Gastrocnemius medialis (tissue), 4 donors: ENCODE measurements around the gene MED27. TPM values are rescaled to one million over a fixed set of nuclear protein-coding genes. Genes with fewer than 3 reads are reported as not detected.
"Not testable (repeated sequence)": the region's sequence is repeated elsewhere in the genome, so short reads cannot be mapped to it uniquely, and the experiment has no call there.

Experiments
- ATAC-seq, 2 donors: fragments of 150-250 bp; one replicate each; pipeline ENCODE4 v1.9.1; 2016
- DNase-seq, 2 donors: peaks; one replicate each; pipeline ENCODE4 v3.0.0-alpha.2; 2019
- H3K27ac ChIP-seq, 4 donors: fragments of 200-600 bp; sonication (generic); 1 replicate in 1 of 4; 2 replicates in 3 of 4; pipeline ENCODE4 v1.5.1; 2016 to 2018; ENCODE audit warnings: mild to moderate bottlenecking in 2 of 4, moderate library complexity in 1 of 4
- H3K27me3 ChIP-seq, 3 donors: fragments of 200-600 bp; sonication (generic) in 2 of 3; 1 replicate in 1 of 3; 2 replicates in 2 of 3; pipeline versions ENCODE4 v1.5.1 to v1.6.0; 2016 to 2019; ENCODE audit warnings: mild to moderate bottlenecking in 1 of 3, moderate library complexity in 1 of 3
- H3K36me3 ChIP-seq, 2 donors: fragments of 200-600 bp; sonication (generic) in 1 of 2; one replicate each; pipeline ENCODE4 v1.5.1; 2017 to 2018
- H3K4me1 ChIP-seq, 2 donors: fragments of 200-600 bp; sonication (generic) in 1 of 2; one replicate each; pipeline ENCODE4 v1.5.1; 2016 to 2017; ENCODE audit warnings: mild to moderate bottlenecking in 2 of 2
- H3K4me3 ChIP-seq, 4 donors: fragments of 200-600 bp; sonication (generic) in 3 of 4; 1 replicate in 1 of 4; 2 replicates in 3 of 4; pipeline ENCODE4 v1.5.1; 2016 to 2019; ENCODE audit warnings: mild to moderate bottlenecking in 2 of 4
- H3K9me3 ChIP-seq, 3 donors: fragments of 200-600 bp; sonication (generic) in 2 of 3; 1 replicate in 1 of 3; 2 replicates in 2 of 3; pipeline ENCODE4 v1.5.1; 2016 to 2019
- CTCF ChIP-seq, 5 experiments: fragments of 450-650 bp in 3 of 5; fragments of 200-600 bp in 2 of 5; sonication (generic) in 2 of 5; IDR thresholded peaks in 4 of 5; conservative IDR thresholded peaks in 1 of 5; 1 replicate in 4 of 5; 2 replicates in 1 of 5; pipeline ENCODE4 v1.5.1; 2016 to 2019; ENCODE audit warnings: antibody characterized with exemption in 5 of 5, mild to moderate bottlenecking in 3 of 5, moderate library complexity in 3 of 5
- POLR2A ChIP-seq, 2 donors: fragments of 450-650 bp; IDR thresholded peaks; one replicate each; pipeline ENCODE4 v1.6.1; 2017; ENCODE audit warnings: antibody characterized with exemption in 2 of 2, mild to moderate bottlenecking in 2 of 2, moderate library complexity in 2 of 2
- in situ Hi-C, 4 donors: fragments of 200-750 bp; cut with MboI; loops; one replicate each; pipeline versions ENCODE4 v1.15.0 to v1.8.0; 2017; ENCODE audit warnings: low sequenced_read_pairs in 4 of 4
- intact Hi-C: fragments of 100-400 bp; cut with DNase I; formaldehyde crosslinking; loops from one replicate; pipeline ENCODE4 v1.15.1; 2023; ENCODE audit warnings: low total_unique reads
- total RNA-seq, 4 donors: library from RNA; depleted of rRNA; stranded (reverse); fragments of >200 nt; gene quantifications; one replicate each; pipeline versions ENCODE4 v1.1.0 to v1.2.3, GENCODE V29; 2016

The MED27 gene
- total RNA-seq, 4 donors from 2014 or later: 11.6 to 20.3 (median 13.9) TPM

- Histone ChIP-seq H3K36me3 (no peaks in the 10 kb centered on the region), H3K9me3 (no peaks in the 10 kb centered on the region), H3K4me3 (no peak overlapping the region), H3K27me3 (no peaks in the 10 kb centered on the region), H3K4me1 (peaks cover 39 to 47% of the 10 kb centered on the region in 2 donors), H3K27ac (no peak overlapping the region)
- DNase-seq (no peak), ATAC-seq (no peak)
- intact Hi-C loops: no loop called here
- in situ Hi-C loops: no loop called here
- TF ChIP-seq CTCF (IDR thresholded peaks at IDR 0.05 in 4 of 5, conservative IDR thresholded peaks at IDR 0.05 in 1 of 5): no peak
- TF ChIP-seq POLR2A (IDR thresholded peaks at IDR 0.05): no peak
These were observed 13.6 kb downstream of the MED27 start for GRCh38 chr9:132066057-132066456.

GRCh38 chr9:132063281-132063680 is 16.4 kb downstream of the MED27 start:
- H3K4me3 ChIP-seq: no peak overlapping the region
- H3K9me3 ChIP-seq: no peaks in the 10 kb centered on the region
- intact Hi-C loops: no loop called here
- no peak for TF ChIP-seq POLR2A (IDR thresholded peaks at IDR 0.05)
- no peak for TF ChIP-seq CTCF (IDR thresholded peaks at IDR 0.05 in 4 of 5, conservative IDR thresholded peaks at IDR 0.05 in 1 of 5)
- DNase-seq (no peak), ATAC-seq (no peak)
- H3K36me3 ChIP-seq: no peaks in the 10 kb centered on the region
- H3K27me3 ChIP-seq: no peaks in the 10 kb centered on the region
- peaks cover 26 to 39% of the 10 kb centered on the region in 2 donors for H3K4me1 ChIP-seq
- in situ Hi-C loops: no loop called here
- H3K27ac ChIP-seq: no peak overlapping the region

- Histone ChIP-seq H3K4me3 (no peak overlapping the region), H3K27me3 (no peaks in the 10 kb centered on the region), H3K4me1 (peaks cover 26 to 39% of the 10 kb centered on the region in 2 donors), H3K27ac (no peak overlapping the region), H3K36me3 (no peaks in the 10 kb centered on the region), H3K9me3 (no peaks in the 10 kb centered on the region)
- ATAC-seq: no peak
- in situ Hi-C loops: no loop called here
- no peak for DNase-seq
- intact Hi-C loops: no loop called here
- TF ChIP-seq CTCF (IDR thresholded peaks at IDR 0.05 in 4 of 5, conservative IDR thresholded peaks at IDR 0.05 in 1 of 5) (no peak), POLR2A (IDR thresholded peaks at IDR 0.05) (no peak)
These were observed 16.9 kb downstream of the MED27 start for GRCh38 chr9:132062806-132063205.

- DNase-seq (no peak), ATAC-seq (no peak)
- in situ Hi-C loops (no loop called here), intact Hi-C loops (no loop called here)
- TF ChIP-seq POLR2A (IDR thresholded peaks at IDR 0.05): no peak
- TF ChIP-seq CTCF (IDR thresholded peaks at IDR 0.05 in 4 of 5, conservative IDR thresholded peaks at IDR 0.05 in 1 of 5): no peak
- Histone ChIP-seq H3K4me1 (peaks cover 19 to 32% of the 10 kb centered on the region in 2 donors), H3K27me3 (no peaks in the 10 kb centered on the region), H3K36me3 (no peaks in the 10 kb centered on the region), H3K9me3 (no peaks in the 10 kb centered on the region), H3K27ac (no peak overlapping the region), H3K4me3 (no peak overlapping the region)
These were observed 18.1 kb downstream of the MED27 start for GRCh38 chr9:132061526-132061925.

GRCh38 chr9:132059361-132059760 is 20.3 kb downstream of the MED27 start:
- Histone ChIP-seq H3K27ac (no peak overlapping the region), H3K9me3 (no peaks in the 10 kb centered on the region), H3K4me1 (peaks cover 18 to 27% of the 10 kb centered on the region in 2 donors), H3K27me3 (no peaks in the 10 kb centered on the region), H3K36me3 (no peaks in the 10 kb centered on the region), H3K4me3 (no peak overlapping the region)
- intact Hi-C loops: no loop called here
- ATAC-seq (peak; percentile 30 to 45), DNase-seq (no peak)
- in situ Hi-C loops: no loop called here
- TF ChIP-seq CTCF (IDR thresholded peaks at IDR 0.05 in 4 of 5, conservative IDR thresholded peaks at IDR 0.05 in 1 of 5) (no peak), POLR2A (IDR thresholded peaks at IDR 0.05) (no peak)

- H3K4me1 ChIP-seq: peaks cover 18 to 27% of the 10 kb centered on the region in 2 donors
- DNase-seq, H3K36me3 ChIP-seq, H3K27me3 ChIP-seq, H3K27ac ChIP-seq, intact Hi-C loops, ATAC-seq, H3K4me3 ChIP-seq, H3K9me3 ChIP-seq, in situ Hi-C loops: not testable (repeated sequence)
These were observed 21.4 kb downstream of the MED27 start for GRCh38 chr9:132058226-132058625.
